ENCODE results near the gene DPF3. TPM values are rescaled to one million over a fixed set of nuclear protein-coding genes. Genes with fewer than 3 reads are reported as not detected.

DPF3 gene
- total RNA-seq, 1 experiment from 2014 or later = not detected

- Histone ChIP-seq H3K27ac (no peak overlapping the region), H3K36me3 (ENCODE audit: low read depth) (no peaks in the 10 kb centered on the region), H3K9me3 (ENCODE audit: insufficient read depth, low read depth) (no peaks in the 10 kb centered on the region), H3K27me3 (ENCODE audit: insufficient read depth, low read depth) (0 out of 2 replicates have a peak, but pooled peaks cover 17% of the 10 kb centered on the region), H3K79me2 (ENCODE audit: low read depth) (no peaks in the 10 kb centered on the region), H3K4me2 (no peak overlapping the region), H3K4me3 (no peak overlapping the region), H3K9me2 (ENCODE audit: insufficient read depth) (no peaks in the 10 kb centered on the region), H3K4me1 (replicated peaks; ENCODE audit: insufficient read depth) (no peaks in the 10 kb centered on the region), H2AFZ (no peak overlapping the region), H3F3A (ENCODE audit: insufficient read depth, low read depth) (no peaks in the 10 kb centered on the region), H4K20me1 (ENCODE audit: insufficient read depth) (no peaks in the 10 kb centered on the region)
- TF ChIP-seq CTCF (conservative IDR thresholded peaks at IDR 0.05) (no peak), EZH2 (IDR thresholded peaks at IDR 0.05; ENCODE audit: low read depth) (no peak)
- no TSS peak for BruUV-seq (replicated peaks)
- ChIA-PET CTCF (no interaction called here), POLR2A (ENCODE audit: unreplicated experiment) (no interaction called here)
- no peak for DNase-seq
- intact Hi-C loops (cut with micrococcal nuclease; ENCODE audit: unreplicated experiment) = no loop called here
Observed at GRCh38 chr14:72636871-72637270, 257.0 kb downstream of the DPF3 start.

GRCh38 chr14:72636094-72636493 is 257.8 kb downstream of the DPF3 start:
- no peak overlapping the region for H3K27ac ChIP-seq
- no peaks in the 10 kb centered on the region for H3K4me1 ChIP-seq (replicated peaks; ENCODE audit: insufficient read depth)
- intact Hi-C loops (cut with micrococcal nuclease; ENCODE audit: unreplicated experiment) = no loop called here
- TF ChIP-seq CTCF (conservative IDR thresholded peaks at IDR 0.05) (no peak), EZH2 (IDR thresholded peaks at IDR 0.05; ENCODE audit: low read depth) (no peak)
- H3F3A ChIP-seq (ENCODE audit: insufficient read depth, low read depth) = no peaks in the 10 kb centered on the region
- H3K36me3 ChIP-seq (ENCODE audit: low read depth) = no peaks in the 10 kb centered on the region
- H2AFZ ChIP-seq = no peak overlapping the region
- no peaks in the 10 kb centered on the region for H3K9me3 ChIP-seq (ENCODE audit: insufficient read depth, low read depth)
- no TSS peak for BruUV-seq (replicated peaks)
- DNase-seq = no peak
- no peaks in the 10 kb centered on the region for H3K79me2 ChIP-seq (ENCODE audit: low read depth)
- no peak overlapping the region for H3K4me2 ChIP-seq
- ChIA-PET POLR2A (ENCODE audit: unreplicated experiment) (no interaction called here), CTCF (no interaction called here)
- H3K4me3 ChIP-seq = no peak overlapping the region
- 0 out of 2 replicates have a peak, but pooled peaks cover 17% of the 10 kb centered on the region for H3K27me3 ChIP-seq (ENCODE audit: insufficient read depth, low read depth)
- H3K9me2 ChIP-seq (ENCODE audit: insufficient read depth) = no peaks in the 10 kb centered on the region
- no peaks in the 10 kb centered on the region for H4K20me1 ChIP-seq (ENCODE audit: insufficient read depth)

- H3K4me1 ChIP-seq (replicated peaks; ENCODE audit: insufficient read depth) = no peaks in the 10 kb centered on the region
- no peak for TF ChIP-seq CTCF (conservative IDR thresholded peaks at IDR 0.05)
- no peak for TF ChIP-seq EZH2 (IDR thresholded peaks at IDR 0.05; ENCODE audit: low read depth)
Observed at GRCh38 chr14:72634691-72635616, 258.9 kb downstream of the DPF3 start.

More at GRCh38 chr14:72634691-72635616, 258.9 kb downstream of the DPF3 start:
- no peaks in the 10 kb centered on the region for H4K20me1 ChIP-seq (ENCODE audit: insufficient read depth)
- H3K27me3 ChIP-seq (ENCODE audit: insufficient read depth, low read depth) = 0 out of 2 replicates have a peak, but pooled peaks cover 12% of the 10 kb centered on the region
- no peaks in the 10 kb centered on the region for H3K9me2 ChIP-seq (ENCODE audit: insufficient read depth)
- no peak overlapping the region for H3K4me3 ChIP-seq
- H3K9me3 ChIP-seq (ENCODE audit: insufficient read depth, low read depth) = no peaks in the 10 kb centered on the region
- no peak overlapping the region for H2AFZ ChIP-seq
- DNase-seq = no peak
- H3K4me2 ChIP-seq = no peak overlapping the region
- H3K36me3 ChIP-seq (ENCODE audit: low read depth) = no peaks in the 10 kb centered on the region
- intact Hi-C loops (cut with micrococcal nuclease; ENCODE audit: unreplicated experiment) = no loop called here
- ChIA-PET POLR2A (ENCODE audit: unreplicated experiment) (no interaction called here), CTCF (no interaction called here)
- no peaks in the 10 kb centered on the region for H3K79me2 ChIP-seq (ENCODE audit: low read depth)
- H3K27ac ChIP-seq = no peak overlapping the region
- no TSS peak for BruUV-seq (replicated peaks)
- H3F3A ChIP-seq (ENCODE audit: insufficient read depth, low read depth) = no peaks in the 10 kb centered on the region
